Gastroesophageal sphincter (tissue), 3 donors: ENCODE measurements around the gene RPS6KA4.

ENCODE experiments used
- CTCF ChIP-seq, 4 experiments: fragments of 200-600 bp in 2 of 4; fragments of 450-650 bp in 2 of 4; sonication (generic) in 1 of 4; IDR thresholded peaks; one replicate each; pipeline ENCODE4 v1.5.1; 2017 to 2019; ENCODE audit warnings: antibody characterized with exemption in 4 of 4, mild to moderate bottlenecking in 2 of 4, moderate library complexity in 2 of 4
- POLR2A ChIP-seq, 2 donors: fragments of 450-650 bp; IDR thresholded peaks; one replicate each; pipeline ENCODE4 v1.6.1; 2017; ENCODE audit warnings: antibody characterized with exemption in 2 of 2, mild to moderate bottlenecking in 2 of 2, moderate library complexity in 1 of 2
- POLR2AphosphoS5 ChIP-seq: sonication (generic); formaldehyde crosslinking; IDR thresholded peaks from one replicate; pipeline ENCODE4 v1.6.1; 2017; ENCODE audit warnings: antibody characterized with exemption

- no peak for TF ChIP-seq CTCF (IDR thresholded peaks at IDR 0.05)
- no peak for TF ChIP-seq POLR2AphosphoS5
- no peak for TF ChIP-seq POLR2A (IDR thresholded peaks at IDR 0.05)
Observed at GRCh38 chr11:64330888-64331287, 28.1 kb upstream of the RPS6KA4 start.
